Measurements from ENCODE around the gene CRYGS. TPM values are rescaled to one million over a fixed set of nuclear protein-coding genes. Genes with fewer than 3 reads are reported as not detected.

CRYGS gene
- total and polyA plus RNA-seq, 9 of the 15 experiments (the other 6 are each of a cell fraction or from before 2014, with no cell fraction given): 1.5 to 3.8 (median 2.0) TPM

DNA sequence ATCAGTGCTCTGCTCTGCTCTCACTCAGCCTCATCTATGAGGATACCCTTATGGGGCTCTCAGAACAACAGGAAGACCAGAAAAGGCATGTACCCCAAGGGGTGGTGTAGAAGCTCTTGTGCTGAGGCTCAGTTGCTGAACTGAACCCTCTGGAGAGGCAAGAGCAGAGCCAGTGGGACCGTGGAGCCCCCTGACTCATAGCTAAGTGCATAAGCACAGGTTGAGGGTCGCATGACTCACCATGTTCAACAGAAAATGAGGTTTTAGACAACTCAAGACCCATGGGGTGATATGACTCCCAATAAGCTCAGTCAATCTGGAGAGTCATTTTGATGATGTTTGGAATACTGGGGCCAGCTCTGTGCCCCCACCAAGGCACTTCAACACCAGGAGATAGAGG lies 37.3 kb downstream of the CRYGS start (continued):
- TF ChIP-seq, protein P1, sequence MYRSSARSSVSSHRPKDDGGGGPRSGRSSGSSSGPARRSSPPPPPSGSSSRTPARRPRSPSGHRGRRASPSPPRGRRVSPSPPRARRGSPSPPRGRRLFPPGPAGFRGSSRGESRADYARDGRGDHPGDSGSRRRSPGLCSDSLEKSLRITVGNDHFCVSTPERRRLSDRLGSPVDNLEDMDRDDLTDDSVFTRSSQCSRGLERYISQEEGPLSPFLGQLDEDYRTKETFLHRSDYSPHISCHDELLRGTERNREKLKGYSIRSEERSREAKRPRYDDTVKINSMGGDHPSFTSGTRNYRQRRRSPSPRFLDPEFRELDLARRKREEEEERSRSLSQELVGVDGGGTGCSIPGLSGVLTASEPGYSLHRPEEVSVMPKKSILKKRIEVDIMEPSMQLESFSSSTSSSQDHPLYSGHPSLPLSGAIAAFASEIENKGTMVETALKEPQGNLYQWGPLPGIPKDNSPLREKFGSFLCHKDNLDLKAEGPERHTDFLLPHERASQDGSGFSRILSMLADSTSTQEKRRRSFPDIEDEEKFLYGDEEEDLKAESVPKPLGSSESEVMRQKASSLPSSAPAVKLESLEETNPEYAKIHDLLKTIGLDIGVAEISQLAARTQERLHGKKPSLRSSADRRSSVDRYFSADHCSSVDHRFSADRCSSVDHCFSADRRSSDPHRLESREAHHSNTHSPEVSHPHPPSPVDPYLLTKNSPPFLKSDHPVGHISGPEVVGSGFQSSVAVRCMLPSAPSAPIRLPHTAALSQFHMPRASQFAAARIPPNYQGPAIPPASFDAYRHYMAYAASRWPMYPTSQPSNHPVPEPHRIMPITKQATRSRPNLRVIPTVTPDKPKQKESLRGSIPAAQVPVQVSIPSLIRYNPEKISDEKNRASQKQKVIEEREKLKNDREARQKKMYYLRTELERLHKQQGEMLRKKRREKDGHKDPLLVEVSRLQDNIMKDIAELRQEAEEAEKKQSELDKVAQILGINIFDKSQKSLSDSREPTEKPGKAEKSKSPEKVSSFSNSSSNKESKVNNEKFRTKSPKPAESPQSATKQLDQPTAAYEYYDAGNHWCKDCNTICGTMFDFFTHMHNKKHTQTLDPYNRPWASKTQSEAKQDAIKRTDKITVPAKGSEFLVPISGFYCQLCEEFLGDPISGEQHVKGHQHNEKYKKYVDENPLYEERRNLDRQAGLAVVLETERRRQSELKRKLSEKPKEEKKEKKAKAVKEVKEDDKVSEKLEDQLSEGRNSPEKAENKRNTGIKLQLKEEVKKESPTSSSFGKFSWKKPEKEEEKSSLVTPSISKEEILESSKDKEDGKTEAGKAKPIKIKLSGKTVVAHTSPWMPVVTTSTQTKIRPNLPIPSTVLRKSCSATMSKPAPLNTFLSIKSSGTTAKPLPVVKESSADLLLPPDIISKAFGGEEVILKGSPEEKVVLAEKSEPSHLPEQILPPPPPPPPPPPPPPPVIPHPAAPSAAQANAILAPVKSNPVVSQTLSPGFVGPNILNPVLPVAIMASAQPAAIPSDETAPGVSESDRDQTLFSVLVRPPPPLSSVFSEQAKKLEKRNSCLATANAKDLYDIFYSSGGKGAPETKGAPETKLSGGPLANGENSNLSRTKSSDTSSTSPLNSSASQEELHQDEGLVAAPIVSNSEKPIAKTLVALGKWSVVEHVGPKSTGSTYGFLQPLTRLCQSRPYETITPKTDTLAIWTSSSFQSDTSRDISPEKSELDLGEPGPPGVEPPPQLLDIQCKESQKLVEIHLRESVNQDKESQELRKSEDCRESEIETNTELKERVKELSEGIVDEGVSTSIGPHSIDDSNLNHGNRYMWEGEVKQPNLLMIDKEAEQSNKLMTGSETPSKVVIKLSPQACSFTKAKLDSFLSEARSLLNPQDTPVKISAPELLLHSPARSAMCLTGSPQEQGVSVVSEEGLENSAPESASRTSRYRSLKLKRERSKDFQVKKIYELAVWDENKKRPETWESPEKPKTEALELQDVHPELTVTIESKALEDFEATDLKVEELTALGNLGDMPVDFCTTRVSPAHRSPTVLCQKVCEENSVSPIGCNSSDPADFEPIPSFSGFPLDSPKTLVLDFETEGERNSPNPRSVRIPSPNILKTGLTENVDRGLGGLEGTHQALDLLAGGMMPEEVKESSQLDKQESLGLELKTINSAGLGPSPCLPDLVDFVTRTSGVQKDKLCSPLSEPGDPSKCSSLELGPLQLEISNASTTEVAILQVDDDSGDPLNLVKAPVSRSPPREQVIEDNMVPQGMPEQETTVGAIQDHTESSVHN (IDR thresholded peaks at IDR 0.05; ENCODE audit: borderline replicate concordance in 1 of 2, low read depth in 1 of 2): no peak
- TF ChIP-seq, protein P2, sequence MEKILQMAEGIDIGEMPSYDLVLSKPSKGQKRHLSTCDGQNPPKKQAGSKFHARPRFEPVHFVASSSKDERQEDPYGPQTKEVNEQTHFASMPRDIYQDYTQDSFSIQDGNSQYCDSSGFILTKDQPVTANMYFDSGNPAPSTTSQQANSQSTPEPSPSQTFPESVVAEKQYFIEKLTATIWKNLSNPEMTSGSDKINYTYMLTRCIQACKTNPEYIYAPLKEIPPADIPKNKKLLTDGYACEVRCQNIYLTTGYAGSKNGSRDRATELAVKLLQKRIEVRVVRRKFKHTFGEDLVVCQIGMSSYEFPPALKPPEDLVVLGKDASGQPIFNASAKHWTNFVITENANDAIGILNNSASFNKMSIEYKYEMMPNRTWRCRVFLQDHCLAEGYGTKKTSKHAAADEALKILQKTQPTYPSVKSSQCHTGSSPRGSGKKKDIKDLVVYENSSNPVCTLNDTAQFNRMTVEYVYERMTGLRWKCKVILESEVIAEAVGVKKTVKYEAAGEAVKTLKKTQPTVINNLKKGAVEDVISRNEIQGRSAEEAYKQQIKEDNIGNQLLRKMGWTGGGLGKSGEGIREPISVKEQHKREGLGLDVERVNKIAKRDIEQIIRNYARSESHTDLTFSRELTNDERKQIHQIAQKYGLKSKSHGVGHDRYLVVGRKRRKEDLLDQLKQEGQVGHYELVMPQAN (IDR thresholded peaks at IDR 0.05; ENCODE audit: borderline replicate concordance): no peak
